NCI-H1694 treated with DMSO at 0.1 percent for 48 hours (cell line): ENCODE measurements around the gene SLC6A2.
"Not testable (repeated sequence)": the region's sequence is repeated elsewhere in the genome, so short reads cannot be mapped to it uniquely, and the experiment has no call there.

ENCODE experiments used
- DNase-seq: peaks from one replicate; lab custom pipeline; 2025; lab: John Stamatoyannopoulos, UW

Gene SLC6A2

DNA sequence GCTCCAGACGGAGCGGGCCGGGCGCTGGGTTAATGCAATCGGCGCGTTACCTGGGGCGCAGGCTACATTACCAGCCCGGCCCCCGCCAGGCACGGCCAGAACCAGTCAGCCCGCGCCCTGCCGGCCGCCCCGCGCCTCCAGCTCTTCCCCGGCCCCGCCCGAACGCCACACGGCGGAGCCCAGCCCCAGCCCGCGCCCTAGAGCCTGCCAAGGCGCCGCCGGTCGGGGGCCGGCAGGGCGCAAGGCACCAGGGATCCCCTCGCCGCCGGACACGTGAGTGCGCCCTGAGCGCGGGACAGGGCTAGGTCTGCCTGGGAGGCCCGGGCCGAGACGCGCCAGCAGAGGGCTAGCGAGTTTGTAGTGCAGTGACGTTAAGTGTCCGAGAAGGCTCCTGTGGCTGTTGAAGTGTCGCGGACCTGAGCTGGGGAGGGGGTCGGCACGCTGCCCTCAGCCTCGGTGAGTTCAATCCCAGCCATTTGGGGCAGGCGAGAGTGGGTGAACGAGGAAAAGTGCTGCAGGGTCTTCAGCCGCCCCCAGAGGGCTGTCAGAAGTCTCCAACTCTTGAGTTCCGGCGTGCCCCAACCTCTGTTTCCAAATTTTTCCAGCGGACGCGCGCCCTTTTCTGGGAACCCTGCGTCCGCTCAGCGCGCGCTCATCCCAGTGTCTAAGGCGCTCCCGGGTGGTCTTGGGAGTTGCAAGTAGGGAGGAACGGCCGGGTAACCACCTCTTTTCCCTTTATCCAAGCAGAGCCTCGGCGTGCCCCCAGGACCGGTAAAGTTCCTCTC is at the start of gene SLC6A2:
TSS of gene SLC6A2 (plus strand) at position 92 of the 785 bp plus-strand sequence. CDS start 707 bp downstream, outside the sequence.
- no peak for DNase-seq

DNA sequence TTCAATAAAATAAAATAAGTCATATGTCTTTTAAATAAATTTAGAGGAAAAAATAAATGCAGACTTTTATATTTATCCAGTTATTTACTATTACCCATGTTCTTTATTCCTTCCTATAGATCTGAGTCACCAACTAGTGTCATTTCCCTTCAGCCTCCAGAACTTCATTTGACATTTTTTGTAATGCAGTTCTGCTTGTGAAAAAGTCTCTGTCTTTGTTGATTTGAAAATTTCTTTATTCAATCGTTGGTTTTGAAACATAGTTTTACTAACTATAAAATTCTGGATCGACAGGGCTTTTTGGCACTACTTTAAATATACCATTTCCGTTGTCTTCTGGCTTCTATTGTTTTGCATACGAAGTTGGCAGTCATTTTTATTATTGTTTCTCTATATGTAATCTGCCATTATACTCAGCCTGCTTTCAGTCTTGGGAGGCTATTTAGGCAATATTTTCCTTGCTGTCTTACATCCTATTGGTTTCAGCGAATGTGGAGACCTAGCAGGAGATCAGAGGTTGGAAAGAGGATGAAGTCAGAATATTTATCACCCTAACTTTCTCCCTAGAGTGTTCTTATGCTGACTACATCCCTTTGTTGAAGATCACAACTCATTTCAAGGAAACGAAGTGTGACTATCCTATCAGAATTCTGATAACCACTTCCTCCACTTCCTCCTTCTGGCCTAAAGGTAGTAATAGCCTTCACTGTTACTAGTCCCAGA is 42.0 kb upstream of the SLC6A2 start:
- DNase-seq = no peak

- no peak for DNase-seq
Observed at GRCh38 chr16:55615071-55615470, 40.7 kb upstream of the SLC6A2 start.

DNA sequence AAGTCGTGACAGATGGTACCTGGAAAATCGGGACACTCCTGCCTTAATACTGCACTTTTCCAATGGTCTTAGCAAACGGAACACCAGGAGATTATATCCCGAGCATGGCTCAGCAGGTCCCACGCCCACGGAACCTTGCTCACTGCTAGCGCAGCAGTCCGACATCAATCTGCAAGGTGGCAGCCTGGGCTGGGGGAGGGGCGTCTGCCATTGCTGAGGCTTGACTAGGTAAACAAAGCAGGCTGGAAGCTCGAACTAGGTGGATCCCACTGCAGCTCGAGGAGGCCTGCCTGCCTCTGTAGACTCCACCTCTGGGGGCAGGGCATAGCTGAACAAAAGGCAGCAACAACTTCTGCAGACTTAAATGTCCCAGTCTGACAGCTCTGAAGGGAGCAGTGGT is 40.1 kb upstream of the SLC6A2 start:
- DNase-seq = not testable (repeated sequence)

GRCh38 chr16:55621771-55622170 is 34.0 kb upstream of the SLC6A2 start:
- no peak for DNase-seq

DNA sequence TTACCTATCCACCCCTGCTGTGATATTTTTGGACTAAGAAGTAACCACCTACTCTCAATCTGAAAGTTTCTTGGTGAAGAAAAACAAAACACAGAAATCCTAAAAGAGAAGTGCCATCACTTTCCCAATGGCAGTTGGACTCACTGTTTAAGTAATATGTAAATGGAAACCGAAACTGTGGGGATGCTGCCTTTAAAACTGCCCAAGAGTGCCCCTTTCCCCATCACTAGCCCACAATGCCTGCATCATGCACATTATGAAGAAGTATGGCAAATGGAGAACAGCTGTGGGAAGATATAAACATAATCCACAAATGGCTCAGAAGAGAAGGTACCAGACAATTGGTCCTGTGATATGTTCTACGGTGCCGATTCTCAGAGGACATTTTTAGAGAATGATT is 33.5 kb upstream of the SLC6A2 start:
- no peak for DNase-seq

DNA sequence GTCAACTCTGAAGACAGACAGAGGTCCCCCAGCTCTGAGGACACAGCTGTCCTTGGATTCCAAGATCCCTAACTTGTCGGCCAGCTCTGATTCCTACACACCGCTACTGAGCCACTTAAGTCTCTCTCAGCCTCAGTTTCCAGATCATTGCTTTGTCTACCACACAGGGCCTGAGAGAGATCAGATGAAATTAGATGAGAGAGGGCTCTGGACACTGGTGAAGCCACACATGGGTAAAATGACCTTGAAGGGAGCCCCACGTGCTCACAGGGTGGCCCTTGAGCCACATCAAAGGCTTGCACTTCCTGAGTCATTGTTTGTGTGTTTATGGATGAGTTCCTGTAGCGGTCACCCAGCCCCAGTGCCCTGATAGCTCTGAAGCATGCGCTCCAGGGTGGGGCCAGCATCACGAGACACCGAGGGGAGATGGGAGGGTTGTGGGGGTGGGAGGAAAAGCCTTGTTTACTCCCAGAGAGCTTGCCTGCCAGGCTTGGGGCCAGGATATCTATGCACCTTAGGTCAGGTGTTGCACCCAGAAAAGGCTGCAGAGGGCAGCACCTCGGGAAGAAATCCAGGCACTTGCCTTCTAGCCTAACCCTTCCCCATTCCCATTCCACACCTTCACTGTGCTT is 32.7 kb upstream of the SLC6A2 start:
- DNase-seq = no peak

- DNase-seq = no peak
Observed at GRCh38 chr16:55623640-55624039, 32.1 kb upstream of the SLC6A2 start.

DNA sequence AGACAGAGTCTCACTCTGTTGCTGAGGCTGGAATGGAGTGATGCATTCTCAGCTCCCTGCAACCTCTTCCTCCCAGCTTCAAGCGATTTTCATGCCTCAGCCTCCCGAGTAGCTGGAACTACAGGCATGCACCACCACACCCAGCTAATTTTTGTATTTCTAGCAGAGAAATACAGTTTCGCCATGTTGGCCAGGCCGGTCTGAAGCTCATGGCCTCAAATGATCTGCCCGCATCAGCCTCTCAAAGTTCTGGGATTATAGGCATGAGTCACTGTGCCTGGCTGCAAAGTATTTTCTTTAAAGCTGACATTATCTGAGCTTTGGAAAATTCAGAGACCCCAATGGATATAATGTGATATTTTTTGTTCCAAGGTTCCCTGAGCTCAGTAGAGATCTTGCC is 31.1 kb upstream of the SLC6A2 start:
- no peak for DNase-seq

GRCh38 chr16:55625843-55626242 is 29.9 kb upstream of the SLC6A2 start:
- DNase-seq = no peak

DNA sequence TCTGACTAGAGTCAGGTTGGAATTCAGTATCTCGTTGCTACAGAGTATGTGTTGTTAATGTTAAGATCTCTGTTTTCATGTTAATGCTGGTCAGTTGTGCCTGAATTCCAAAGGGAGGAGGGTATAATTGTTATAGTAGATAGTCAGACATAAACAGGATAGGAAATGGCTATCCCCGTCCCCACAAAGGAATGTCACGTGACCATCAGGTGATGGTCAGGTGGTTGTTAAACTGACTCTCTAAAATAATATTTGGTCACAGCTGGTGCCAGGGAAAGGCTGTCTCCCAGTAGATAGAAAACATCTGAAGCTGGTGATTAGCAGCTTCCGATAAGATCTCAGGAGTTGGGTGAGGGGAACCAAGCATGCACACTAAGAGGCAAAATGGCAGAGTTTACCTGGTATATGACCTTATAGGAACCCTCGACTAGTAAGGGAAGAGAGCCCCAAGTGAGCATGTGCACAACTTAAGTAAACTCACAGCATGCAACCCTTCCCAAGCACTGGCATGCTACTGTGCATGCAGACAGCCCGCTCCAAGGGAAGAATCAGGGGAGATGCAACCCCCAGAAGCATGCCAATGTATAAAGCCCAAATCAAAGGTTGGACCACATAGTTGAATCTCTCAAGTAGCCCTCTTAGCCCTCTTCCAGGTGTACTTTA is 27.4 kb upstream of the SLC6A2 start:
- DNase-seq = no peak

DNA sequence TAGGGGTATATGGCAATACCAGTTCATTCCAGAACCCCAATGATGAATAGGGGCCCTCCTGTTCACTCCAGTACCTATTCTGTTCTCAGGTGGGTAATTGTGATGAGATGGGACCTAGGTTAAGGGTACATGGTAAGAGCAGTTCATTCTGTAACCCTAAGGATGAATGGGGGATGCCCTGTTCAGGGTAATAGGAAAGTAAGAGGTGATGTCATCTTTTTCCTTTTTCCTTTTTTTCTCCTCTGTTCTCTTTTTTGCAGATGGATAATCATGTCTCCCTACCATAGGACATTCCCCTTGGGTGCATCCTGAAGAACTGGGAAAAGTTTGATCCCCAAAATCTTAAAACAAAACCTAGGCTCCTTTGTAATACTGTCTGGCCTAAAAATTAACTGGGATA is 25.0 kb upstream of the SLC6A2 start:
- no peak for DNase-seq

DNA sequence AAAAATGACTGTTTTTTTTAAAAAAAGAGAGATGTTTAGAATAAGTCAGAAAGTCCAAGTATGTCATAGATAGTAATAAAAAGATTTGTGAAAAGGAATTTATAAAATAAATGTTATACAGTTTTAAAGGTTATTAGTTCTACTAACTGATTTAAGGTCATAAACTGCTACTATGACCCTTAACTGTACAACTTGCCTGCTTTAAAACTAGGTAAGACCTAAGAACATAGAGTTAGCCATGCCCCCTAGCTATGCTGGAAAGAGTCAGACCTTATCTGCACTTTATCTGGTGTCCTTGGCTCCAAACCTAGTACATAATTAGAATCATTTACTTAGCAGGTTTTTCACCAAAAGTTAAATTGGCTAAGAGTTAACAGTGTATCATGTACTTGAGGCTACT is 23.5 kb upstream of the SLC6A2 start:
- DNase-seq = no peak

GRCh38 chr16:55634193-55634592 is 21.6 kb upstream of the SLC6A2 start:
- DNase-seq = no peak

DNA sequence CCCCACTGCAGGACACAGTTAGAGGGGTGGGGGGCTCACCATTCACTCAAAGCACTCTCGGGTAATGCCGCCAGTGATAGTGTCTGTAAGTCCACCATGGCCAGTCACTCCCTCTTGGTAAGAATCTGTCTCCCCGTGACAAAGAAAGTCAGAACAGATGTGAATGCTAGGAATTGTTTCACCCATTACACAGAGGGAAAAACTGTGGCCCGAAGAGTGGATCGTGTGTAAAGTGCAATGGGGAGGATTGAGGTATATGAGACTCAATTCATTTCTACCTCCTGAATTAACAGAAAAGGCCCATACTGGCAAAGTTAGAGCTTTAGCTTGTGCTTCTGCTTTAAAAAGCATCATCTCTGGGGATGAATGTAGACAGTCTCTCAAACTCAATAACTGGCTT is 17.5 kb upstream of the SLC6A2 start:
- DNase-seq = no peak

DNA sequence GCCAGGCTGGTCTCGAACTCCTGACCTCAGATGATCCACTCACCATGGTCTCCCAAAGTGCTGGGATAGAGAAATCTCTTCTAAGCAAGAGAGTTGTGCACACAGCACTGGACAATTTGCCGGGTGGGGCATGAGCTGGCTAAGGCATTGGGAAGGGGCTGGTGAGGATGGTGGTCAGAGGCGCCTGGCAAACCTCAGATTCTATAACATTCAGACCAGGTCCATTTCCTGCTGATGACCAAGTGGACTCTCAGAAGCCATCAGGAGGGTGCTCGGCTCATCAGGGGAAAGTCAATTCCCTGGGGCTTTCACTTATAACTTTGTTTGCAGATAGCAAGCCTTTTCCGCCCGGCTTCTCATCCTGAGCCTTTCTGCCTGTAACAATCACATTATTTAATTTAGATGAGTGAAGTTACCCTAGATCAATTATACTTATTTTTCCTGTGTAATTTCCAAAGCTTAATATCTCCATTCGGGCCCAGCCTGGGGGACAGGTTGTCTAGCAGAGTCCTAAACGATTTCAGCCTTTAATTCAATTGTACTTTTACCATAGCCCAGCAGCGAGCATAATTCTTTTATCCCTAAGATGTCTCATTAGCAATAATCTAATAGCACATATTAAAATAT is 15.0 kb upstream of the SLC6A2 start:
- no peak for DNase-seq

GRCh38 chr16:55641430-55642056 is 14.2 kb upstream of the SLC6A2 start:
- DNase-seq = no peak

- no peak for DNase-seq
Observed at GRCh38 chr16:55642611-55643010, 13.2 kb upstream of the SLC6A2 start.

- DNase-seq = no peak
Observed at GRCh38 chr16:55643161-55643970, 12.4 kb upstream of the SLC6A2 start.

GRCh38 chr16:55645986-55646385 is 9.8 kb upstream of the SLC6A2 start:
- no peak for DNase-seq

- no peak for DNase-seq
Observed at GRCh38 chr16:55647343-55647742, 8.4 kb upstream of the SLC6A2 start.
